Stimulated activated CD4-positive, alpha-beta T cell treated with anti-CD3 and anti-CD28 coated beads, Interleukin-2, amount 100 ng/mL, for 48 hours (primary cell): Measurements from ENCODE around the gene SHROOM3.
"Not testable (repeated sequence)": the region's sequence is repeated elsewhere in the genome, so short reads cannot be mapped to it uniquely, and the experiment has no call there.

ENCODE experiments used
- DNase-seq, 2 donors: peaks; one replicate each; pipeline ENCODE4 v3.0.0-alpha.2; 2020

Gene SHROOM3

GRCh38 chr4:76702440-76703122 lies 267.6 kb downstream of the SHROOM3 start:
- no peak for DNase-seq

GRCh38 chr4:76703123-76703490 lies 268.1 kb downstream of the SHROOM3 start:
- no peak for DNase-seq

- DNase-seq = no peak
Observed at GRCh38 chr4:76703676-76704075, 268.6 kb downstream of the SHROOM3 start.

GRCh38 chr4:76704133-76704881 lies 269.3 kb downstream of the SHROOM3 start:
- no peak for DNase-seq

GRCh38 chr4:76705472-76705871 lies 270.4 kb downstream of the SHROOM3 start:
- no peak for DNase-seq

GRCh38 chr4:76706581-76706980 lies 271.6 kb downstream of the SHROOM3 start:
- no peak for DNase-seq

- DNase-seq = no peak
Observed at GRCh38 chr4:76708971-76709771, 274.1 kb downstream of the SHROOM3 start.

GRCh38 chr4:76709772-76710090 lies 274.7 kb downstream of the SHROOM3 start:
- DNase-seq = no peak

GRCh38 chr4:76712564-76712963 lies 277.5 kb downstream of the SHROOM3 start:
- DNase-seq = no peak

GRCh38 chr4:76714226-76714625 lies 279.2 kb downstream of the SHROOM3 start:
- no peak for DNase-seq

GRCh38 chr4:76716020-76716419 lies 281.0 kb downstream of the SHROOM3 start:
- DNase-seq = no peak

- no peak for DNase-seq
Observed at GRCh38 chr4:76716658-76717057, 281.6 kb downstream of the SHROOM3 start.

- DNase-seq = no peak
Observed at GRCh38 chr4:76717431-76717830, 282.4 kb downstream of the SHROOM3 start.

- no peak for DNase-seq
Observed at GRCh38 chr4:76718021-76718420, 283.0 kb downstream of the SHROOM3 start.

- no peak for DNase-seq
Observed at GRCh38 chr4:76718831-76719230, 283.8 kb downstream of the SHROOM3 start.

- no peak for DNase-seq
Observed at GRCh38 chr4:76720121-76720520, 285.1 kb downstream of the SHROOM3 start.

GRCh38 chr4:76722146-76722545 lies 287.1 kb downstream of the SHROOM3 start:
- not testable (repeated sequence) for DNase-seq

GRCh38 chr4:76722838-76723237 lies 287.8 kb downstream of the SHROOM3 start:
- DNase-seq = no peak

- no peak for DNase-seq
Observed at GRCh38 chr4:76723373-76723772, 288.3 kb downstream of the SHROOM3 start.

GRCh38 chr4:76723924-76724323 lies 288.9 kb downstream of the SHROOM3 start:
- DNase-seq = no peak

- DNase-seq = no peak
Observed at GRCh38 chr4:76725039-76725438, 290.0 kb downstream of the SHROOM3 start.

GRCh38 chr4:76726176-76726575 lies 291.1 kb downstream of the SHROOM3 start:
- DNase-seq = no peak

- no peak for DNase-seq
Observed at GRCh38 chr4:76726631-76727030, 291.6 kb downstream of the SHROOM3 start.

GRCh38 chr4:76727934-76728333 lies 292.9 kb downstream of the SHROOM3 start:
- DNase-seq = not testable (repeated sequence)
